K562 (cell line): ENCODE results near the gene CATSPER3. TPM values are rescaled to one million over a fixed set of nuclear protein-coding genes. Genes with fewer than 3 reads are reported as not detected.

ENCODE experiments used
- ATAC-seq: fragments of 200-7000 bp; cut with Tn5 transposase; 3 replicates; pipeline ENCODE4 v1.9.1; 2020; ENCODE audit warnings: moderate library complexity
- BruUV-seq: library from RNA; stranded (reverse); fragments of 400-500 nt; replicated peaks from 2 replicates; lab custom pipeline; 2021; lab: Mats Ljungman, UMichigan
- CTCF ChIA-PET: fragments of 300-600 bp; formaldehyde crosslinking; extraction: SDS; loops from one replicate; lab custom pipeline; 2021; ENCODE audit warnings: low intra/inter-chr PET ratio; lab: Yijun Ruan, JAX
- POLR2A ChIA-PET: fragments of 300-600, 350-650 bp; sonication (Branson Sonifier 250); formaldehyde crosslinking; extraction: SDS; loops from one replicate; lab custom pipeline; 2021; ENCODE audit warnings: antibody characterized with exemption, inconsistent platforms; lab: Yijun Ruan, JAX
- DNase-seq, 4 experiments: peaks; one replicate each; pipeline versions ENCODE4 v3.0.0 to v3.0.0-alpha.2; 2011 to 2018; ENCODE audit warnings: low spot score in 3 of 4, mixed read lengths in 3 of 4; ENCODE audit errors: extremely low read depth in 1 of 4
- FAIRE-seq: peaks from 2 replicates; lab custom pipeline; 2011; peaks lifted over from hg19 to GRCh38; lab: Jason Lieb, UNC
- H2AFZ ChIP-seq: 2 replicates; pipeline ENCODE4 v1.6.0; 2011; ENCODE audit warnings: low read depth, low read length, control low read depth, inconsistent platforms
- H3K27ac ChIP-seq: fragments of 200-600 bp; 3 replicates; pipeline ENCODE4 v1.8.0; 2011; ENCODE audit warnings: low read depth, mild to moderate bottlenecking, control low read depth, inconsistent platforms, low read length, moderate library complexity, mixed read lengths; ENCODE audit errors: extremely low read depth
- H3K27me3 ChIP-seq, 2 experiments: fragments of 300-600 bp in 1 of 2; 2 replicates in 1 of 2; 3 replicates in 1 of 2; pipeline versions ENCODE4 v1.6.0 to v1.8.0; 2011; ENCODE audit warnings: inconsistent platforms in 2 of 2, low read length in 2 of 2, mild to moderate bottlenecking in 1 of 2, mixed read lengths in 1 of 2, moderate library complexity in 1 of 2; ENCODE audit not compliant: control insufficient read depth in 2 of 2, insufficient read depth in 2 of 2
- H3K36me3 ChIP-seq: fragments of 300-600 bp; 3 replicates; pipeline ENCODE4 v1.8.0; 2011; ENCODE audit warnings: mild to moderate bottlenecking, low read length, inconsistent platforms; ENCODE audit not compliant: control insufficient read depth, insufficient read depth
- H3K4me1 ChIP-seq, 2 experiments: fragments of 200-600 bp in 1 of 2; replicated peaks in 1 of 2; 2 replicates in 1 of 2; 3 replicates in 1 of 2; pipeline versions ENCODE4 v1.5.1 to v1.8.0; 2011; ENCODE audit warnings: inconsistent platforms in 2 of 2, low read length in 2 of 2, mild to moderate bottlenecking in 1 of 2, mixed read lengths in 1 of 2, moderate library complexity in 1 of 2; ENCODE audit not compliant: control insufficient read depth in 2 of 2, insufficient read depth in 2 of 2
- H3K4me2 ChIP-seq: 2 replicates; pipeline ENCODE4 v1.6.1; 2011; ENCODE audit warnings: low read length, control low read depth, inconsistent platforms, mixed read lengths; ENCODE audit not compliant: insufficient read depth
- H3K4me3 ChIP-seq: fragments of 200-600 bp; sonication (generic), shearing (Covaris generic); 2 replicates; pipeline ENCODE4 v1.5.1; 2016; ENCODE audit warnings: control low read depth, inconsistent platforms
- H3K79me2 ChIP-seq: fragments of 200-600 bp; 3 replicates; pipeline ENCODE4 v1.8.0; 2011; ENCODE audit warnings: low read length, inconsistent platforms; ENCODE audit not compliant: control insufficient read depth, insufficient read depth
- H3K9ac ChIP-seq, 2 experiments: 2 replicates each; pipeline versions ENCODE4 v1.6.0 to v1.6.1; 2011; ENCODE audit warnings: low read depth in 2 of 2, low read length in 2 of 2, control low read depth in 1 of 2, inconsistent platforms in 1 of 2, mild to moderate bottlenecking in 1 of 2, mixed read lengths in 1 of 2; ENCODE audit not compliant: insufficient read depth in 1 of 2
- H3K9me1 ChIP-seq: one replicate; pipeline ENCODE4 v1.6.0; 2011; ENCODE audit warnings: inconsistent platforms, mild to moderate bottlenecking, low read length, moderate library complexity; ENCODE audit not compliant: control insufficient read depth, insufficient read depth
- H3K9me3 ChIP-seq: replicated peaks from 2 replicates; pipeline ENCODE4 v1.5.1; 2011; ENCODE audit warnings: low read depth, low read length, inconsistent platforms; ENCODE audit not compliant: control insufficient read depth, insufficient read depth
- H4K20me1 ChIP-seq: replicated peaks from 2 replicates; pipeline ENCODE4 v1.6.1; 2011; ENCODE audit warnings: low read length, inconsistent platforms, mixed read lengths; ENCODE audit not compliant: control insufficient read depth, insufficient read depth
- C11orf30 ChIP-seq: fragments of 450-650 bp; IDR thresholded peaks from 2 replicates; pipeline ENCODE4 v1.6.1; 2016; ENCODE audit warnings: low read depth, mild to moderate bottlenecking
- FUS ChIP-seq: fragments of 200-400 bp; formaldehyde crosslinking; optimal IDR thresholded peaks from 2 replicates; pipeline ENCODE3; 2017; ENCODE audit warnings: low read depth, low read length
- HSF4 ChIP-seq: fragments of 250-450 bp; sonication (Bioruptor Pico); IDR thresholded peaks from 2 replicates; pipeline ENCODE4 v2.1.2; 2022; ENCODE audit warnings: mild to moderate bottlenecking, moderate library complexity, borderline replicate concordance
- IFI16 ChIP-seq: fragments of 250-450 bp; sonication (Bioruptor Pico); IDR thresholded peaks from 2 replicates; pipeline ENCODE4 v2.1.2; 2022; ENCODE audit warnings: mild to moderate bottlenecking, inconsistent platforms
- L3MBTL2 ChIP-seq: fragments of 450-650 bp; IDR thresholded peaks from 2 replicates; pipeline ENCODE4 v1.6.1; 2016; ENCODE audit warnings: mild to moderate bottlenecking, moderate library complexity
- PML ChIP-seq: IDR thresholded peaks from 2 replicates; pipeline ENCODE4 v1.6.1; 2012; ENCODE audit warnings: low read length, inconsistent platforms
- USF1 ChIP-seq: sonication (generic); formaldehyde crosslinking; IDR thresholded peaks from 2 replicates; pipeline ENCODE4 v1.9.0; 2022; ENCODE audit warnings: mild to moderate bottlenecking, missing genetic modification reagents
- ZBED1 ChIP-seq: IDR thresholded peaks from 2 replicates; pipeline ENCODE4 v1.6.1; 2014
- ZFP1 ChIP-seq: fragments of 450-650 bp; formaldehyde crosslinking; IDR thresholded peaks from 2 replicates; pipeline ENCODE4 v1.4.0; 2020; ENCODE audit warnings: mild to moderate bottlenecking, mixed read lengths
- ZNF431 ChIP-seq: sonication (generic); formaldehyde crosslinking; IDR thresholded peaks from 2 replicates; pipeline ENCODE4 v1.8.0; 2022; ENCODE audit warnings: mild to moderate bottlenecking, missing genetic modification reagents
- WGBS: fragments of 100-300 bp; shearing (Covaris generic); methylation state at CpG from one replicate; pipeline ENCODE4 v1.1.6; 2016; ENCODE audit warnings: low coverage, mixed read lengths; ENCODE audit not compliant: insufficient coverage; ENCODE audit errors: missing lambda C conversion rate; 5-methylcytosine and 5-hydroxymethylcytosine counted together
- in situ Hi-C: fragments of 300-500 bp; cut with MboI; formaldehyde crosslinking; loops from 4 replicates; pipeline ENCODE4 v1.15.0; 2018; ENCODE audit warnings: inconsistent platforms, mixed read lengths
- intact Hi-C: fragments of 100-400 bp; cut with micrococcal nuclease; formaldehyde crosslinking; loops from 2 replicates; pipeline ENCODE4 v1.14.2; 2022
- polyA plus RNA-seq, 8 experiments: library from polyadenylated mRNA; depleted of rRNA in 4 of 8; stranded (reverse) in 5 of 8; unstranded in 3 of 8; fragments of >200 nt; fragmentation: Nextera tagmentation in 2 of 8; fragmentation: Illumina TruSeq in 1 of 8; extraction: Ambion mirVana in 2 of 8; extraction: Trizol in 1 of 8; gene quantifications; 2 replicates each; pipeline versions ENCODE4 v1.2.1 to v1.2.3, GENCODE V29; 2011 to 2014; ENCODE audit warnings: inconsistent platforms in 1 of 8, missing spikeins in 1 of 8
- total RNA-seq, 7 experiments: library from RNA; depleted of rRNA in 6 of 7; stranded (reverse); fragments of >200 nt in 6 of 7; fragmentation: Illumina TruSeq in 2 of 7; extraction: Trizol in 2 of 7; gene quantifications; 2 replicates each; pipeline versions ENCODE4 v1.2.1 to v1.2.3, GENCODE V29; 2011 to 2021; ENCODE audit warnings: low replicate concordance in 1 of 7
- TF ChIP-seq, protein P1 (sequence below), 2 experiments: fragments of 450-650 bp; conservative IDR thresholded peaks; 2 replicates each; pipeline ENCODE4 v1.6.1; 2017; ENCODE audit warnings: mild to moderate bottlenecking in 2 of 2, moderate library complexity in 2 of 2

CATSPER3 gene
- total and polyA plus RNA-seq, 9 of the 15 experiments (the other 6 are each of a cell fraction or from before 2014, with no cell fraction given) = 0.14 to 1.5 (median 0.49) TPM

GRCh38 chr5:135051872-135052271 is 84.2 kb downstream of the CATSPER3 start (continued):
- TF ChIP-seq, protein P1, sequence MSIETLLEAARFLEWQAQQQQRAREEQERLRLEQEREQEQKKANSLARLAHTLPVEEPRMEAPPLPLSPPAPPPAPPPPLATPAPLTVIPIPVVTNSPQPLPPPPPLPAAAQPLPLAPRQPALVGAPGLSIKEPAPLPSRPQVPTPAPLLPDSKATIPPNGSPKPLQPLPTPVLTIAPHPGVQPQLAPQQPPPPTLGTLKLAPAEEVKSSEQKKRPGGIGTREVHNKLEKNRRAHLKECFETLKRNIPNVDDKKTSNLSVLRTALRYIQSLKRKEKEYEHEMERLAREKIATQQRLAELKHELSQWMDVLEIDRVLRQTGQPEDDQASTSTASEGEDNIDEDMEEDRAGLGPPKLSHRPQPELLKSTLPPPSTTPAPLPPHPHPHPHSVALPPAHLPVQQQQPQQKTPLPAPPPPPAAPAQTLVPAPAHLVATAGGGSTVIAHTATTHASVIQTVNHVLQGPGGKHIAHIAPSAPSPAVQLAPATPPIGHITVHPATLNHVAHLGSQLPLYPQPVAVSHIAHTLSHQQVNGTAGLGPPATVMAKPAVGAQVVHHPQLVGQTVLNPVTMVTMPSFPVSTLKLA (conservative IDR thresholded peaks at IDR 0.05) = 0 out of 4 replicates have a peak, but pooled peaks of 1 of the 2 experiments have one; percentile 40
- TF ChIP-seq IFI16 (CRISPR knock-in tag) (no peak), ZFP1 (CRISPR knock-in tag) (0 out of 2 replicates have a peak, but pooled peaks have one; percentile 20), PML (peak; percentile 60; the same call in 1 of the 2 replicates), ZBED1 (no peak), C11orf30 (no peak), FUS (no peak), HSF4 (no peak)

DNA sequence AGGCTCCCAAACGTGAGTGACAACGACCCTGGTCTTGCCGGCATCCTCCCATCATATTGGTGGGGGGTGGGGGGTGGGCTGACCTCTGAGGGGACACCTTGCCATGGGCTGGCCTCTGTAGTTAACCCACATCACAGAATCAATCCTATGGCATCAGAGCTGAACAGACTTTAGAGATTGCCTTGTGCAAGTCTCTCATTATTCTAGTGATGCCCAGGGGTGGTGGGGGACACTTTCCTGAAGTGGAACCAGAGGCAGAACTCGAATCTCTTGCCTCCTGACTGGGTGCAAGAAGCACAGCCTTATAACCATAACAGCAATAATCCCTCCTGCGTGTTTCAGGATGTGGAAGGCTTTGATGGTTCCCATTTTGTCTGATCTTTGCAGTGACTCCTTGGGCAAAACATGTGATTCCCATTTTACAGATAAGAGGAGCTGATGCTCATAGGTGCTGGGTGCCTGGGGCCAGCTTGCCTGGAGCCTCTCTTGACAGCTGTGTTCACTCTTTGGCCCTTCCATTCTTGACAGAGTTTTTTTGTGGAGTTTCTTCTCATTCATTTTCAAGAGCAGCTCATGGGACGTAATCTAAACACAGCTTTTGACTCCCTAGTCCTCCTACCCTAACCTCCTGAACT is 84.9 kb downstream of the CATSPER3 start:
- BruUV-seq = no TSS peak
- TF ChIP-seq ZNF431 (CRISPR knock-in tag) (no peak), USF1 (CRISPR knock-in tag) (0 out of 2 replicates have a peak, but pooled peaks have one; percentile 11), L3MBTL2 (no peak)
- DNase-seq (no peak), ATAC-seq (no peak), FAIRE-seq (no peak)
- peak overlapping the region; percentile 64 for H3K4me2 ChIP-seq
- no peak overlapping the region for H3K4me3 ChIP-seq
- POLR2A ChIA-PET = interaction anchor here (1.0 to 1.4 kb wide), 6 partner anchors 8 to 17 kb away, joined by 3 to 7 read pairs (median 4); no protein-coding TSS in a partner anchor
- H3K36me3 ChIP-seq = no peaks in the 10 kb centered on the region
- 20% methylated on average over 6 of the region's 6 CpGs for WGBS
- in situ Hi-C loops (no loop called here), intact Hi-C loops (no loop called here)
- H3K9ac ChIP-seq = peak overlapping the region in 1 of 2 experiments; percentile 67; a peak in 1 of 4 replicates
- H4K20me1 ChIP-seq = 0 out of 2 replicates have a peak, but pooled peaks cover 5% of the 10 kb centered on the region
- no peaks in the 10 kb centered on the region for H3K79me2 ChIP-seq
- CTCF ChIA-PET = no interaction called here
- H3K9me1 ChIP-seq = no peaks in the 10 kb centered on the region
- H3K27ac ChIP-seq = no peak overlapping the region
- H3K4me1 ChIP-seq = peaks cover 26 to 37% of the 10 kb centered on the region in 2 experiments; a peak in 4 of 5 replicates
- H2AFZ ChIP-seq = no peak overlapping the region
- no peaks in the 10 kb centered on the region for H3K27me3 ChIP-seq
- no peaks in the 10 kb centered on the region for H3K9me3 ChIP-seq
